Measurements from ENCODE around the gene TAC4. TPM values are rescaled to one million over a fixed set of nuclear protein-coding genes. Genes with fewer than 3 reads are reported as not detected.
A peak's percentile ranks its signal among the peaks of the same experiment; 100 is the strongest.

The TAC4 gene
- total and polyA plus RNA-seq, 2 donors (not counting 3 experiments of a cell fraction or from before 2014, with no cell fraction given) = 0.19 TPM; not detected in 1

GRCh38 chr17:49841548-49841947, 6.3 kb downstream of the TAC4 start:
- H3K36me3 ChIP-seq (ENCODE audit: control insufficient read depth in 2 of 2, extremely low read depth in 1 of 2, insufficient read depth in 2 of 2, low read length in 2 of 2) = peaks cover 0 to 2% of the 10 kb centered on the region in 2 experiments
- H3K27ac ChIP-seq (ENCODE audit: insufficient read depth, low read depth, low read length) = no peak overlapping the region
- FAIRE-seq (no peak), DNase-seq (ENCODE audit: low read depth, low spot score) (no peak)
- H3K4me3 ChIP-seq (replicated peaks in 1 of 3; ENCODE audit: insufficient read depth in 1 of 3, low read depth in 1 of 3, low read length in 3 of 3) = no peak overlapping the region
- no peaks in the 10 kb centered on the region for H3K27me3 ChIP-seq (ENCODE audit: control insufficient read depth in 2 of 2, insufficient read depth in 2 of 2, low read length in 2 of 2)
- intact Hi-C loops (cut with micrococcal nuclease) (no loop called here), dilution Hi-C loops (cut with MboI; ENCODE audit: extremely low pct_ligation_motif_present, low sequenced_read_pairs) (no loop called here)
- no peak overlapping the region for H3K4me2 ChIP-seq (ENCODE audit: insufficient read depth, low read length)
- no peaks in the 10 kb centered on the region for H3K79me2 ChIP-seq (ENCODE audit: control insufficient read depth, insufficient read depth, low read length)
- BruUV-seq (replicated peaks) = no TSS peak
- no peak overlapping the region for H3K9ac ChIP-seq (replicated peaks; ENCODE audit: extremely low read depth, insufficient read depth, low read length)
- H3K9me1 ChIP-seq (replicated peaks; ENCODE audit: control insufficient read depth, extremely low read depth, insufficient read depth, low read length) = no peaks in the 10 kb centered on the region
- no peaks in the 10 kb centered on the region for H4K20me1 ChIP-seq (replicated peaks; ENCODE audit: control insufficient read depth, extremely low read depth, insufficient read depth, low read length)
- ChIA-PET CTCF (no interaction called here), POLR2A (no interaction called here)
- H3K4me1 ChIP-seq (ENCODE audit: control insufficient read depth, extremely low read depth, insufficient read depth, low read length) = peaks cover 25% of the 10 kb centered on the region
- no peak overlapping the region for H2AFZ ChIP-seq (ENCODE audit: low read depth, low read length)
- TF ChIP-seq EZH2 (IDR thresholded peaks at IDR 0.05; ENCODE audit: borderline replicate concordance, low read depth, low read length, severe bottlenecking) (no peak), FOS (IDR thresholded peaks at IDR 0.05; ENCODE audit: borderline replicate concordance, insufficient read depth, low read length) (no peak), CTCF (IDR thresholded peaks at IDR 0.05; ENCODE audit: extremely low read depth in 1 of 2, insufficient read depth in 1 of 2, low read depth in 1 of 2, low read length in 2 of 2) (peak in 1 of 2 donors; percentile 12)
- no peaks in the 10 kb centered on the region for H3K9me3 ChIP-seq (replicated peaks; ENCODE audit: control insufficient read depth, insufficient read depth, low read length)

GRCh38 chr17:49839455-49839854, 8.4 kb downstream of the TAC4 start:
- CTCF ChIA-PET = interaction anchor here (0.7 to 0.9 kb wide), 2 partner anchors 24 to 132 kb away, joined by 3 read pairs; partner anchors contain the start of gene SLC35B1
- intact Hi-C loops (cut with micrococcal nuclease) (no loop called here), dilution Hi-C loops (cut with MboI; ENCODE audit: extremely low pct_ligation_motif_present, low sequenced_read_pairs) (no loop called here)
- FAIRE-seq = no peak
- H3K4me2 ChIP-seq (ENCODE audit: insufficient read depth, low read length) = no peak overlapping the region
- H3K79me2 ChIP-seq (ENCODE audit: control insufficient read depth, insufficient read depth, low read length) = no peaks in the 10 kb centered on the region
- DNase-seq (ENCODE audit: low read depth, low spot score) = no peak
- no peak overlapping the region for H3K27ac ChIP-seq (ENCODE audit: insufficient read depth, low read depth, low read length)
- H4K20me1 ChIP-seq (replicated peaks; ENCODE audit: control insufficient read depth, extremely low read depth, insufficient read depth, low read length) = no peaks in the 10 kb centered on the region
- TF ChIP-seq POLR2AphosphoS5 (IDR thresholded peaks at IDR 0.05; ENCODE audit: insufficient read depth, low read depth, low read length) = no peak
- no peak for TF ChIP-seq CTCF (IDR thresholded peaks at IDR 0.05; ENCODE audit: extremely low read depth in 1 of 2, insufficient read depth in 1 of 2, low read depth in 1 of 2, low read length in 2 of 2)
- no peak for TF ChIP-seq POLR2A (IDR thresholded peaks at IDR 0.05; ENCODE audit: low read depth, low read length)
- TF ChIP-seq GATA2 (IDR thresholded peaks at IDR 0.05; ENCODE audit: insufficient read depth, insufficient read length, low read depth, low read length) = no peak
- TF ChIP-seq MYC (IDR thresholded peaks at IDR 0.05; ENCODE audit: low read depth, low read length) = no peak
- TF ChIP-seq MAX (IDR thresholded peaks at IDR 0.05; ENCODE audit: insufficient read depth, insufficient read length) = no peak
- TF ChIP-seq JUN (IDR thresholded peaks at IDR 0.05; ENCODE audit: borderline replicate concordance, insufficient read depth, insufficient read length, low read depth) = no peak
- no peak for TF ChIP-seq FOS (IDR thresholded peaks at IDR 0.05; ENCODE audit: borderline replicate concordance, insufficient read depth, low read length)
- no peak for TF ChIP-seq EZH2 (IDR thresholded peaks at IDR 0.05; ENCODE audit: borderline replicate concordance, low read depth, low read length, severe bottlenecking)
- peaks cover 38% of the 10 kb centered on the region for H3K4me1 ChIP-seq (ENCODE audit: control insufficient read depth, extremely low read depth, insufficient read depth, low read length)
- no peak overlapping the region for H3K4me3 ChIP-seq (replicated peaks in 1 of 3; ENCODE audit: insufficient read depth in 1 of 3, low read depth in 1 of 3, low read length in 3 of 3)
- no TSS peak for BruUV-seq (replicated peaks)
- H3K27me3 ChIP-seq (ENCODE audit: control insufficient read depth in 2 of 2, insufficient read depth in 2 of 2, low read length in 2 of 2) = no peaks in the 10 kb centered on the region
- no peaks in the 10 kb centered on the region for H3K9me1 ChIP-seq (replicated peaks; ENCODE audit: control insufficient read depth, extremely low read depth, insufficient read depth, low read length)
- no peak overlapping the region for H2AFZ ChIP-seq (ENCODE audit: low read depth, low read length)
- no peak overlapping the region for H3K9ac ChIP-seq (replicated peaks; ENCODE audit: extremely low read depth, insufficient read depth, low read length)
- no peaks in the 10 kb centered on the region for H3K9me3 ChIP-seq (replicated peaks; ENCODE audit: control insufficient read depth, insufficient read depth, low read length)
- no peaks in the 10 kb centered on the region for H3K36me3 ChIP-seq (ENCODE audit: control insufficient read depth in 2 of 2, extremely low read depth in 1 of 2, insufficient read depth in 2 of 2, low read length in 2 of 2)
- POLR2A ChIA-PET = no interaction called here
